Activated T-cell treated with anti-CD3 and anti-CD28 coated beads for 48 hours (primary cell): ENCODE data around the gene FBN2.

Source experiments
- DNase-seq: peaks from one replicate; pipeline ENCODE4 v3.0.0-alpha.2; 2020; ENCODE audit warnings: low read depth

Gene FBN2

GRCh38 chr5:128252196-128252595 is 285.8 kb downstream of the FBN2 start:
- DNase-seq, result no peak

GRCh38 chr5:128245974-128246373 is 292.1 kb downstream of the FBN2 start:
- no peak for DNase-seq

GRCh38 chr5:128243958-128244582 is 294.0 kb downstream of the FBN2 start:
- DNase-seq, result no peak

GRCh38 chr5:128241051-128241695 is 296.9 kb downstream of the FBN2 start:
- no peak for DNase-seq

- no peak for DNase-seq
Observed at GRCh38 chr5:128237546-128237945, 300.5 kb downstream of the FBN2 start.

GRCh38 chr5:128237000-128237399 is 301.0 kb downstream of the FBN2 start:
- no peak for DNase-seq

GRCh38 chr5:128236334-128236733 is 301.7 kb downstream of the FBN2 start:
- no peak for DNase-seq

- no peak for DNase-seq
Observed at GRCh38 chr5:128234928-128235641, 303.0 kb downstream of the FBN2 start.

- DNase-seq, result no peak
Observed at GRCh38 chr5:128228521-128228920, 309.5 kb downstream of the FBN2 start.

- peak; percentile 4 for DNase-seq
Observed at GRCh38 chr5:128228008-128228407, 310.0 kb downstream of the FBN2 start.

- no peak for DNase-seq
Observed at GRCh38 chr5:128225245-128226030, 312.6 kb downstream of the FBN2 start.

GRCh38 chr5:128224336-128224735 is 313.7 kb downstream of the FBN2 start:
- DNase-seq, result no peak

- no peak for DNase-seq
Observed at GRCh38 chr5:128220841-128221240, 317.2 kb downstream of the FBN2 start.

GRCh38 chr5:128216860-128217531 is 321.0 kb downstream of the FBN2 start:
- no peak for DNase-seq

GRCh38 chr5:128216285-128216684 is 321.8 kb downstream of the FBN2 start:
- no peak for DNase-seq

- no peak for DNase-seq
Observed at GRCh38 chr5:128213833-128214232, 324.2 kb downstream of the FBN2 start.

- peak; percentile 14 for DNase-seq
Observed at GRCh38 chr5:128213340-128213739, 324.7 kb downstream of the FBN2 start.

- DNase-seq, result no peak
Observed at GRCh38 chr5:128212191-128212806, 325.7 kb downstream of the FBN2 start.

- DNase-seq, result no peak
Observed at GRCh38 chr5:128208436-128208835, 329.6 kb downstream of the FBN2 start.
